A549 (cell line): ENCODE results near the gene CELSR1. TPM values are rescaled to one million over a fixed set of nuclear protein-coding genes. Genes with fewer than 3 reads are reported as not detected.
A peak's percentile ranks its signal among the peaks of the same experiment; 100 is the strongest.

ENCODE experiments used
- ATAC-seq, 2 experiments: fragments of 200-7000 bp in 1 of 2; fragments of >200 bp in 1 of 2; cut with Nextera tagmentation in 1 of 2; cut with Tn5 transposase in 1 of 2; 3 replicates each; pipeline versions ENCODE4 v1.8.0 to v1.9.1; 2018 to 2020; ENCODE audit warnings: mild to moderate bottlenecking in 1 of 2, moderate library complexity in 1 of 2
- CTCF ChIA-PET: fragments of 300-600 bp; sonication (Branson Sonifier 250); formaldehyde crosslinking; extraction: SDS; loops from one replicate; lab custom pipeline; 2021; ENCODE audit warnings: antibody characterized with exemption, inconsistent platforms; lab: Yijun Ruan, JAX
- POLR2A ChIA-PET: fragments of 350-600 bp; formaldehyde crosslinking; extraction: SDS; loops from one replicate; lab custom pipeline; 2021; ENCODE audit warnings: antibody characterized with exemption, inconsistent platforms; lab: Yijun Ruan, JAX
- DNase-seq, 2 experiments: peaks; one replicate each; pipeline versions ENCODE4 v3.0.0 to v3.0.0-alpha.2; 2011 to 2016; ENCODE audit warnings: low read depth in 1 of 2, low spot score in 1 of 2
- FAIRE-seq: peaks from 2 replicates; lab custom pipeline; 2011; peaks lifted over from hg19 to GRCh38; lab: Jason Lieb, UNC
- H3K27ac ChIP-seq, 2 experiments: fragments of >200 bp; sonication (Bioruptor Twin); formaldehyde crosslinking; 3 replicates each; pipeline ENCODE4 v1.5.1; 2016 to 2017
- H3K4me1 ChIP-seq: fragments of >200 bp; sonication (Bioruptor Twin); formaldehyde crosslinking; 3 replicates; pipeline ENCODE4 v1.6.1; 2016
- H3K4me2 ChIP-seq: fragments of >200 bp; sonication (Bioruptor Twin); formaldehyde crosslinking; 3 replicates; pipeline ENCODE4 v1.6.1; 2016
- H3K4me3 ChIP-seq: fragments of >200 bp; sonication (Bioruptor Twin); formaldehyde crosslinking; 3 replicates; pipeline ENCODE4 v1.5.1; 2016
- H3K9me3 ChIP-seq: fragments of >200 bp; sonication (Bioruptor Twin); formaldehyde crosslinking; 3 replicates; pipeline ENCODE4 v1.6.1; 2016
- CBX8 ChIP-seq: fragments of 200-600 bp; sonication (generic); IDR thresholded peaks from 2 replicates; pipeline ENCODE4 v1.6.1; 2016
- CEBPB ChIP-seq, 2 experiments: fragments of >200 bp in 1 of 2; sonication (Bioruptor Twin) in 1 of 2; formaldehyde crosslinking in 1 of 2; IDR thresholded peaks; 2 replicates each; pipeline ENCODE4 v1.6.1; 2012 to 2016
- CTCF ChIP-seq: fragments of >200 bp; sonication (Bioruptor Twin); formaldehyde crosslinking; IDR thresholded peaks from 3 replicates; pipeline ENCODE4 v1.5.1; 2016
- EP300 ChIP-seq, 2 experiments: fragments of >200 bp; sonication (Bioruptor Twin); formaldehyde crosslinking; IDR thresholded peaks; 2 replicates in 1 of 2; 3 replicates in 1 of 2; pipeline ENCODE4 v1.6.1; 2016 to 2017
- ESRRA ChIP-seq: fragments of 150-350 bp; IDR thresholded peaks from 2 replicates; pipeline ENCODE4 v1.6.1; 2014; ENCODE audit warnings: mild to moderate bottlenecking, low read length, borderline replicate concordance
- FOSL2 ChIP-seq, 2 experiments: fragments of 450-650 bp in 1 of 2; fragments of >200 bp in 1 of 2; sonication (Bioruptor Twin) in 1 of 2; formaldehyde crosslinking; IDR thresholded peaks; 2 replicates each; pipeline versions ENCODE4 v1.5.0 to v1.6.1; 2016 to 2020; ENCODE audit warnings: mild to moderate bottlenecking in 1 of 2, moderate library complexity in 1 of 2
- GATA3 ChIP-seq: IDR thresholded peaks from 2 replicates; pipeline ENCODE4 v1.6.1; 2012; ENCODE audit warnings: borderline replicate concordance
- HDAC2 ChIP-seq: fragments of 200-600 bp; sonication (generic); IDR thresholded peaks from 2 replicates; pipeline ENCODE4 v1.6.1; 2016
- HOXB13 ChIP-seq: fragments of 250-450 bp; sonication (Bioruptor Pico); IDR thresholded peaks from 2 replicates; pipeline ENCODE4 v1.5.0; 2020; ENCODE audit warnings: low read depth, mild to moderate bottlenecking, moderate library complexity
- JUN ChIP-seq, 2 experiments: fragments of >200 bp; sonication (Bioruptor Twin); formaldehyde crosslinking; IDR thresholded peaks; 2 replicates in 1 of 2; 3 replicates in 1 of 2; pipeline ENCODE4 v1.6.1; 2016 to 2017
- KDM5A ChIP-seq: fragments of 200-600 bp; sonication (generic); IDR thresholded peaks from 2 replicates; pipeline ENCODE4 v1.6.1; 2016; ENCODE audit warnings: antibody characterized with exemption, mild to moderate bottlenecking
- MAX ChIP-seq: IDR thresholded peaks from 2 replicates; pipeline ENCODE4 v1.6.1; 2012
- NFE2L2 ChIP-seq: fragments of 150-350 bp; conservative IDR thresholded peaks from 2 replicates; pipeline ENCODE4 v1.6.1; 2014; ENCODE audit warnings: low read length
- NPAS2 ChIP-seq: fragments of 250-450 bp; sonication (Bioruptor Pico); IDR thresholded peaks from 2 replicates; pipeline ENCODE4 v1.8.0; 2022; ENCODE audit warnings: mild to moderate bottlenecking, moderate library complexity, borderline replicate concordance
- RAD21 ChIP-seq, 2 experiments: fragments of >200 bp in 1 of 2; sonication (Bioruptor Twin) in 1 of 2; formaldehyde crosslinking in 1 of 2; IDR thresholded peaks in 1 of 2; conservative IDR thresholded peaks in 1 of 2; 2 replicates in 1 of 2; 3 replicates in 1 of 2; pipeline ENCODE4 v1.6.1; 2012 to 2018; ENCODE audit warnings: inconsistent platforms in 1 of 2
- RNF2 ChIP-seq: fragments of 200-600 bp; sonication (generic); IDR thresholded peaks from 2 replicates; pipeline ENCODE4 v1.6.1; 2016; ENCODE audit warnings: low read depth, mild to moderate bottlenecking, antibody characterized with exemption, moderate library complexity, borderline replicate concordance
- SMC3 ChIP-seq: fragments of >200 bp; sonication (Bioruptor Twin); formaldehyde crosslinking; IDR thresholded peaks from 3 replicates; pipeline ENCODE4 v1.6.1; 2018; ENCODE audit warnings: inconsistent platforms
- TP53 ChIP-seq: fragments of 250-450 bp; sonication (Bioruptor Pico); IDR thresholded peaks from 2 replicates; pipeline ENCODE4 v1.5.0; 2021; ENCODE audit warnings: mild to moderate bottlenecking, moderate library complexity
- USF2 ChIP-seq: fragments of 450-650 bp; IDR thresholded peaks from 2 replicates; pipeline ENCODE4 v1.6.1; 2014; ENCODE audit warnings: antibody characterized with exemption
- ZC3H11A ChIP-seq: fragments of 450-650 bp; IDR thresholded peaks from 2 replicates; pipeline ENCODE4 v1.6.1; 2014; ENCODE audit warnings: antibody characterized with exemption, mild to moderate bottlenecking
- WGBS: methylation state at CpG from one replicate; pipeline ENCODE4 v1.1.6; 2017; ENCODE audit errors: missing lambda C conversion rate; 5-methylcytosine and 5-hydroxymethylcytosine counted together
- polyA plus RNA-seq, 4 experiments: library from polyadenylated mRNA; depleted of rRNA in 3 of 4; stranded (reverse); fragments of >200 nt; fragmentation: RNase III in 1 of 4; extraction: RNeasy Plus Mini Kit Qiagen cat#74134 plus additional on column Dnase treatment in 1 of 4; gene quantifications; 2 replicates in 3 of 4; 3 replicates in 1 of 4; pipeline ENCODE4 v1.2.3, GENCODE V29; 2011 to 2017

Gene CELSR1
- polyA plus RNA-seq, 2 of the 4 experiments (the other 2 are of a cell fraction) = 15.3 to 31.8 TPM

- FAIRE-seq = no peak
- Histone ChIP-seq H3K4me3 (no peak overlapping the region), H3K4me1 (peaks cover 13% of the 10 kb centered on the region), H3K4me2 (peak overlapping the region; percentile 75), H3K27ac (peak overlapping the region; percentile 74 to 80; a peak in 5 of 6 replicates), H3K9me3 (no peaks in the 10 kb centered on the region)
- peak; percentile 36 to 51; a peak in 3 of 6 replicates for ATAC-seq
- no peak for TF ChIP-seq GATA3
- POLR2A ChIA-PET = no interaction called here
- WGBS = 76% methylated on average over 7 of the region's 9 CpGs
- no peak for DNase-seq
- CTCF ChIA-PET = interaction anchor here (0.7 to 2.2 kb wide), 22 partner anchors 9 to 447 kb away, joined by 3 to 15 read pairs (median 5); partner anchors contain the start of gene TBC1D22A
Observed at GRCh38 chr22:46564084-46564714, 26.8 kb upstream of the CELSR1 start.

GRCh38 chr22:46563381-46564083 lies 26.1 kb upstream of the CELSR1 start:
- Histone ChIP-seq H3K9me3 (no peaks in the 10 kb centered on the region), H3K4me3 (no peak overlapping the region), H3K4me1 (peaks cover 13% of the 10 kb centered on the region), H3K4me2 (peak overlapping the region; percentile 75), H3K27ac (peak overlapping the region; percentile 74 to 80)
- WGBS = 19% methylated on average over 15 of the region's 20 CpGs
- POLR2A ChIA-PET = interaction anchor here (1.7 kb wide), 1 partner anchor 199 kb away, joined by 5 read pairs; the partner anchor contains the start of gene TBC1D22A
- FAIRE-seq = no peak
- TF ChIP-seq JUN (IDR thresholded peaks at IDR 0.05) (no peak), EP300 (IDR thresholded peaks at IDR 0.05) (no peak), MAX (peak; percentile 31; the same call in 1 of the 2 replicates), SMC3 (peak; percentile 68; the same call in 2 of the 3 replicates), HDAC2 (no peak), RAD21 (conservative IDR thresholded peaks at IDR 0.05 in 1 of 2, IDR thresholded peaks at IDR 0.05 in 1 of 2) (peak; percentile 70 to 75), CTCF (peak; percentile 60), USF2 (peak; percentile 41; the same call in 1 of the 2 replicates)
- peak; percentile 68 to 71 for DNase-seq
- peak; percentile 88 to 91 for ATAC-seq
- CTCF ChIA-PET = interaction anchor here (0.6 to 2.2 kb wide), 37 partner anchors 9 to 1847 kb away, joined by 3 to 15 read pairs (median 3); partner anchors contain the start of gene TBC1D22A

- POLR2A ChIA-PET = interaction anchor here (1.7 kb wide), 1 partner anchor 201 kb away, joined by 5 read pairs; the partner anchor contains the start of gene TBC1D22A
- Histone ChIP-seq H3K4me2 (no peak overlapping the region), H3K4me1 (peaks cover 13% of the 10 kb centered on the region), H3K27ac (peak overlapping the region in 1 of 2 experiments; percentile 49; a peak in 1 of 6 replicates), H3K9me3 (peaks cover 6% of the 10 kb centered on the region; the same call in 1 of the 3 replicates), H3K4me3 (no peak overlapping the region)
- WGBS = 61% methylated on average over 5 of the region's 5 CpGs
- TF ChIP-seq ZC3H11A (no peak), FOSL2 (IDR thresholded peaks at IDR 0.05) (no peak), FOSL2 (CRISPR knock-in tag; IDR thresholded peaks at IDR 0.05) (no peak), CEBPB (IDR thresholded peaks at IDR 0.05) (no peak), NPAS2 (CRISPR knock-in tag) (no peak), ESRRA (no peak), KDM5A (peak; percentile 77), USF2 (peak; percentile 97), RNF2 (no peak), HOXB13 (no peak), SMC3 (no peak), NFE2L2 (no peak), CBX8 (no peak), TP53 (no peak)
- FAIRE-seq (no peak), ATAC-seq (peak in 1 of 2 experiments; percentile 62; a peak in 3 of 6 replicates), DNase-seq (peak; percentile 50 to 77)
- CTCF ChIA-PET = no interaction called here
Observed at GRCh38 chr22:46561435-46561905, 24.1 kb upstream of the CELSR1 start.
